Naive thymus-derived CD4-positive, alpha-beta T cell (primary cell): ENCODE measurements around the gene NKX2-2. TPM values are rescaled to one million over a fixed set of nuclear protein-coding genes. Genes with fewer than 3 reads are reported as not detected.
A peak's percentile ranks its signal among the peaks of the same experiment; 100 is the strongest.

Experiments
- ATAC-seq: fragments of 150-1000 bp; cut with Tn5 transposase; 2 replicates; pipeline ENCODE4 v1.10.0; 2021; ENCODE audit warnings: mild to moderate bottlenecking, moderate library complexity
- CTCF ChIA-PET: fragments of 350-600 bp; sonication (Branson Sonifier 250); formaldehyde crosslinking; loops from one replicate; lab custom pipeline; 2021; ENCODE audit warnings: antibody characterized with exemption; lab: Charles Lee
- POLR2A ChIA-PET: fragments of 350-600 bp; sonication (Branson Sonifier 250); formaldehyde crosslinking; loops from one replicate; lab custom pipeline; 2021; ENCODE audit warnings: antibody characterized with exemption, inconsistent platforms; lab: Charles Lee
- DNase-seq, 9 donors: peaks; one replicate each; pipeline versions ENCODE4 v3.0.0 to v3.0.0-alpha.2; 2020 to 2022; ENCODE audit warnings: mixed read lengths in 1 of 9
- H3K27ac ChIP-seq: one replicate; pipeline ENCODE4 v1.7.0; 2013; ENCODE audit warnings: mild to moderate bottlenecking, low read depth, low read length, moderate library complexity
- H3K27me3 ChIP-seq, 2 donors: one replicate each; pipeline ENCODE4 v1.7.0; 2013; ENCODE audit warnings: low read length in 2 of 2, mild to moderate bottlenecking in 2 of 2, moderate library complexity in 2 of 2; ENCODE audit not compliant: control insufficient read depth in 2 of 2, insufficient read depth in 2 of 2
- H3K36me3 ChIP-seq, 3 experiments: 1 replicate in 2 of 3; 2 replicates in 1 of 3; pipeline ENCODE4 v1.7.0; 2013; ENCODE audit warnings: low read length in 3 of 3, mild to moderate bottlenecking in 3 of 3, moderate library complexity in 1 of 3; ENCODE audit not compliant: insufficient read depth in 3 of 3, control insufficient read depth in 2 of 3
- H3K4me1 ChIP-seq, 2 donors: one replicate each; pipeline ENCODE4 v1.7.0; 2013; ENCODE audit warnings: low read length in 2 of 2, mild to moderate bottlenecking in 2 of 2, moderate library complexity in 1 of 2; ENCODE audit not compliant: control insufficient read depth in 2 of 2, insufficient read depth in 2 of 2
- H3K4me3 ChIP-seq: 2 replicates; pipeline ENCODE4 v1.7.0; 2013; ENCODE audit warnings: mild to moderate bottlenecking, low read length
- H3K9me3 ChIP-seq, 3 experiments: 1 replicate in 2 of 3; 2 replicates in 1 of 3; pipeline ENCODE4 v1.7.0; 2013; ENCODE audit warnings: low read length in 3 of 3; ENCODE audit not compliant: control insufficient read depth in 2 of 3
- H3K27ac Mint-ChIP-seq, 9 donors: one replicate each; pipeline ENCODE4 v1.8.0; 2020 to 2022; ENCODE audit warnings: mixed read lengths in 9 of 9, mild to moderate bottlenecking in 8 of 9, moderate library complexity in 5 of 9, inconsistent platforms in 2 of 9
- H3K27me3 Mint-ChIP-seq, 5 donors: one replicate each; pipeline ENCODE4 v1.8.0; 2021 to 2022; ENCODE audit warnings: mixed read lengths in 5 of 5, mild to moderate bottlenecking in 1 of 5
- H3K36me3 Mint-ChIP-seq, 5 donors: one replicate each; pipeline ENCODE4 v1.8.0; 2020 to 2022; ENCODE audit warnings: mixed read lengths in 5 of 5, mild to moderate bottlenecking in 3 of 5, inconsistent platforms in 1 of 5
- H3K4me1 Mint-ChIP-seq, 7 donors: one replicate each; pipeline ENCODE4 v1.8.0; 2020 to 2022; ENCODE audit warnings: mixed read lengths in 7 of 7, mild to moderate bottlenecking in 3 of 7, inconsistent platforms in 1 of 7
- H3K4me3 Mint-ChIP-seq, 10 donors: one replicate each; pipeline ENCODE4 v1.8.0; 2020 to 2022; ENCODE audit warnings: mild to moderate bottlenecking in 10 of 10, mixed read lengths in 10 of 10, moderate library complexity in 6 of 10, inconsistent platforms in 2 of 10
- H3K9me3 Mint-ChIP-seq, 11 donors: one replicate each; pipeline ENCODE4 v1.8.0; 2020 to 2022; ENCODE audit warnings: mixed read lengths in 11 of 11, mild to moderate bottlenecking in 4 of 11, inconsistent platforms in 1 of 11, moderate library complexity in 1 of 11
- intact Hi-C, 2 donors: fragments of 100-400 bp; cut with micrococcal nuclease; formaldehyde crosslinking; loops; one replicate each; pipeline ENCODE4 v1.15.1; 2023
- polyA plus RNA-seq, 2 donors: library from polyadenylated mRNA; unstranded; fragments of 300-500 nt; fragmentation: Illumina TruSeq; gene quantifications; one replicate each; pipeline ENCODE4 v1.2.3, GENCODE V29; 2021
- total RNA-seq, 6 experiments: library from RNA in 5 of 6; stranded (reverse) in 5 of 6; gene quantifications; 1 replicate in 5 of 6; 2 replicates in 1 of 6; pipeline ENCODE4 v1.2.3 and lab custom pipeline; 2021 to 2026

Gene NKX2-2
- total and polyA plus RNA-seq, 7 experiments from 2014 or later: not detected

DNA sequence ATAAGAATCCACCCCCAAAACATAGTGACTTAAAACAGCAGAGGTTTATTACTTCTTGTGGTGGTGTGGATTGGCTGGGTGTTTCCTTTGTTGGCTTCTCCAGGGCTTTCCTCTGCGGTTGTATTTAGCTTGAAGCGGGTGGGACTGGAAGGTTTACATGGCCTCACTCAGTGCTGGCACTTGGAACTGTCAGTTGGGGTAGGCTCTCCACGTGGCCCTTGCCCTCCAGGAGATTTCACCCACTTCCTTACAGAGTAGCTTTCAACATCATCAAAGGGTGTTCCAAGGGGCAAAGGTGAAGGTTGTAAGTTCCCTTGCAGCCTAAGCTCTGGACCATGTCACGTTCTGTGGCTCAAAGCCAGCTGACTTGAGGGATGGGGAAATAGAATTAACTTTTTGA is 32.5 kb upstream of the NKX2-2 start:
- DNase-seq (no peak), ATAC-seq (no peak)
- H3K4me1 Mint-ChIP-seq: peaks cover 10 to 48% (median 37%) of the 10 kb centered on the region in 7 donors
- Histone ChIP-seq H3K4me3 (no peak overlapping the region), H3K27ac (no peak overlapping the region), H3K9me3 (no peaks in the 10 kb centered on the region), H3K36me3 (no peaks in the 10 kb centered on the region), H3K27me3 (no peaks in the 10 kb centered on the region), H3K4me1 (peaks cover 4 to 35% of the 10 kb centered on the region in 2 donors)
- H3K4me3 Mint-ChIP-seq: peak overlapping the region in 5 of 10 donors; percentile 10 to 68 (median 25)
- H3K27ac Mint-ChIP-seq: peak overlapping the region in 8 of 9 donors; percentile 1 to 97 (median 89)
- ChIA-PET POLR2A (interaction anchor here (1.1 to 1.4 kb wide), 2 partner anchors 9 to 25 kb away, joined by 4 to 5 read pairs; no protein-coding TSS in a partner anchor), CTCF (no interaction called here)
- peaks cover 0 to 7% (median 2%) of the 10 kb centered on the region in 11 donors for H3K9me3 Mint-ChIP-seq
- intact Hi-C loops: loop anchor here (5.0 to 10.0 kb wide), 3 partner anchors 244 to 834 kb away; partner anchors contain the start of genes RALGAPA2 (in 2 of the 2) and XRN2 (in 1 of the 2)
- peaks cover 0 to 9% (median 0%) of the 10 kb centered on the region in 5 donors for H3K36me3 Mint-ChIP-seq
- peaks cover 0 to 4% (median 0%) of the 10 kb centered on the region in 5 donors for H3K27me3 Mint-ChIP-seq

GRCh38 chr20:21539512-21539911 is 25.6 kb upstream of the NKX2-2 start:
- Histone ChIP-seq H3K9me3 (no peaks in the 10 kb centered on the region), H3K27ac (no peak overlapping the region), H3K27me3 (no peaks in the 10 kb centered on the region), H3K4me1 (no peaks in the 10 kb centered on the region), H3K4me3 (no peak overlapping the region), H3K36me3 (no peaks in the 10 kb centered on the region)
- Mint-ChIP-seq H3K27me3 (peaks cover 0 to 18% (median 5%) of the 10 kb centered on the region in 5 donors), H3K4me3 (no peak overlapping the region), H3K36me3 (no peaks in the 10 kb centered on the region), H3K9me3 (peaks cover 0 to 5% (median 0%) of the 10 kb centered on the region in 11 donors), H3K4me1 (peaks cover 0 to 5% (median 3%) of the 10 kb centered on the region in 7 donors), H3K27ac (no peak overlapping the region)
- CTCF ChIA-PET: interaction anchor here (0.7 to 2.3 kb wide), 3 partner anchors 10 to 35 kb away, joined by 3 to 10 read pairs (median 5); no protein-coding TSS in a partner anchor
- DNase-seq (no peak), ATAC-seq (no peak)
- intact Hi-C loops: no loop called here
- POLR2A ChIA-PET: no interaction called here

- intact Hi-C loops: no loop called here
- CTCF ChIA-PET: interaction anchor here (0.7 to 1.4 kb wide), 3 partner anchors 17 to 36 kb away, joined by 3 to 4 read pairs (median 3); no protein-coding TSS in a partner anchor
- ATAC-seq (no peak), DNase-seq (no peak)
- POLR2A ChIA-PET: interaction anchor here (0.7 kb wide), 1 partner anchor 29 kb away, joined by 3 read pairs; no protein-coding TSS in a partner anchor
- peaks cover 0 to 2% (median 0%) of the 10 kb centered on the region in 11 donors for H3K9me3 Mint-ChIP-seq
- Histone ChIP-seq H3K27me3 (no peaks in the 10 kb centered on the region), H3K27ac (no peak overlapping the region), H3K4me1 (no peaks in the 10 kb centered on the region), H3K9me3 (no peaks in the 10 kb centered on the region), H3K4me3 (no peak overlapping the region), H3K36me3 (no peaks in the 10 kb centered on the region)
- H3K27ac Mint-ChIP-seq: no peak overlapping the region
- no peak overlapping the region for H3K4me3 Mint-ChIP-seq
- H3K36me3 Mint-ChIP-seq: no peaks in the 10 kb centered on the region
- peaks cover 0 to 52% (median 13%) of the 10 kb centered on the region in 5 donors for H3K27me3 Mint-ChIP-seq
- peaks cover 0 to 3% (median 2%) of the 10 kb centered on the region in 7 donors for H3K4me1 Mint-ChIP-seq
Measured at GRCh38 chr20:21534886-21535285, 21.0 kb upstream of the NKX2-2 start.

- ChIA-PET POLR2A (interaction anchor here (0.7 kb wide), 1 partner anchor 29 kb away, joined by 3 read pairs; no protein-coding TSS in a partner anchor), CTCF (interaction anchor here (0.7 to 1.4 kb wide), 3 partner anchors 17 to 36 kb away, joined by 3 to 4 read pairs (median 3); no protein-coding TSS in a partner anchor)
- ATAC-seq (no peak), DNase-seq (no peak)
- H3K36me3 Mint-ChIP-seq: no peaks in the 10 kb centered on the region
- H3K27ac Mint-ChIP-seq: no peak overlapping the region
- H3K4me1 Mint-ChIP-seq: peaks cover 0 to 5% (median 4%) of the 10 kb centered on the region in 7 donors
- intact Hi-C loops: no loop called here
- no peak overlapping the region for H3K27ac ChIP-seq
- no peaks in the 10 kb centered on the region for H3K36me3 ChIP-seq
- H3K4me3 Mint-ChIP-seq: no peak overlapping the region
- no peaks in the 10 kb centered on the region for H3K9me3 ChIP-seq
- H3K4me1 ChIP-seq: no peaks in the 10 kb centered on the region
- H3K27me3 ChIP-seq: no peaks in the 10 kb centered on the region
- peaks cover 0 to 2% (median 0%) of the 10 kb centered on the region in 11 donors for H3K9me3 Mint-ChIP-seq
- peaks cover 0 to 52% (median 13%) of the 10 kb centered on the region in 5 donors for H3K27me3 Mint-ChIP-seq
- H3K4me3 ChIP-seq: no peak overlapping the region
Measured at GRCh38 chr20:21534453-21534852, 20.6 kb upstream of the NKX2-2 start.

DNA sequence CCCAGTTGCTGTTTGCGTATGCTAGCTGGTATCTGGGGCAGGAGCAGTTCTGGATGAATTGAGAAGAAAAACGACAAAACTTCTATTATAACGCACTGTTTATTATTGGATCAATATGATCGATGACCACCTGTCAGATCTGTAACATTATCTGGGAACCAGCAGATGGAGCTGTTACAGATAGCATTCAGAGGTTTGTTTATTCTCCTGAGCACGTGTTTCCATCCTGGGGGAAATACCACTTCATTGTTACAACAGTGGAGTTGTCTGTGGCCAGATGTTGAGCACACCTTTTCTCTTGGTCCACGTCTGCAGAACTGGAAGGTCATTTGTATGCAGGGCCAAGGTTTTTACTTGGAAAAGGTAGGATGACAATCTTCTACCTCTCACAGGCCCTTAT is 16.0 kb upstream of the NKX2-2 start:
- no peak for DNase-seq
- Histone ChIP-seq H3K27me3 (no peaks in the 10 kb centered on the region), H3K9me3 (no peaks in the 10 kb centered on the region), H3K36me3 (no peaks in the 10 kb centered on the region), H3K4me1 (no peaks in the 10 kb centered on the region), H3K27ac (no peak overlapping the region), H3K4me3 (no peak overlapping the region)
- no peak overlapping the region for H3K4me3 Mint-ChIP-seq
- CTCF ChIA-PET: interaction anchor here (0.8 to 3.6 kb wide), 12 partner anchors 8 to 694 kb away, joined by 3 to 58 read pairs (median 5); no protein-coding TSS in a partner anchor
- peak overlapping the region in 1 of 9 donors; percentile 3 for H3K27ac Mint-ChIP-seq
- H3K4me1 Mint-ChIP-seq: peaks cover 0 to 5% (median 4%) of the 10 kb centered on the region in 7 donors
- H3K27me3 Mint-ChIP-seq: peaks cover 33 to 76% (median 39%) of the 10 kb centered on the region in 5 donors
- H3K36me3 Mint-ChIP-seq: no peaks in the 10 kb centered on the region
- H3K9me3 Mint-ChIP-seq: peaks cover 0 to 2% (median 0%) of the 10 kb centered on the region in 11 donors
- ATAC-seq: no peak
- intact Hi-C loops: loop anchor here (1.0 to 5.0 kb wide), 4 partner anchors 19 to 87 kb away; no protein-coding TSS in a partner anchor
- POLR2A ChIA-PET: interaction anchor here (0.6 to 1.4 kb wide), 7 partner anchors 11 to 55 kb away, joined by 3 to 7 read pairs (median 4); no protein-coding TSS in a partner anchor

DNA sequence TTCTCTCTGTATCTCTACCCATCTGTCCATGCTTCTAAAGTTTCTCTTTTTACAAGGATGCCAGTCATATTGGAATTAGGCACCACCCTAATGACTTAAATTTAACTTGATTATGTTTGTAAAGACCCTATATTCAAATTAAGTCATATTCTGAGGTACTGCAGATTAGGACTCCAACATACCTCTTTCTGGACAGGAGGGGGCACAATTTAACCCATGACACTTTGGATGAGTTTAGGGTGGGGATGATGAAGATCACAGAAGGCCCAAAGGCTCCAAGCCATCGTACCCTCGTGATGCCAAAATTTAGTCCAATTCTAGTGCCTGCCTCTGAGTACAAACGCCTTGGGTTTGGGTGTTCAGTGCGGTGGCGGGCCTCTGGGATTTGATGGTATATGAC is 15.0 kb upstream of the NKX2-2 start:
- POLR2A ChIA-PET: interaction anchor here (0.6 to 1.4 kb wide), 4 partner anchors 12 to 1512 kb away, joined by 3 to 7 read pairs (median 4); no protein-coding TSS in a partner anchor
- no peak overlapping the region for H3K27ac Mint-ChIP-seq
- ATAC-seq (no peak), DNase-seq (no peak)
- no peak overlapping the region for H3K4me3 Mint-ChIP-seq
- Histone ChIP-seq H3K27me3 (peaks cover 0 to 2% of the 10 kb centered on the region in 2 donors), H3K27ac (no peak overlapping the region), H3K9me3 (no peaks in the 10 kb centered on the region), H3K4me3 (no peak overlapping the region), H3K36me3 (no peaks in the 10 kb centered on the region), H3K4me1 (no peaks in the 10 kb centered on the region)
- intact Hi-C loops: loop anchor here in 1 of 2 donors (5.0 kb wide), 1 partner anchor 88 kb away; no protein-coding TSS in a partner anchor
- CTCF ChIA-PET: interaction anchor here (1.5 to 3.6 kb wide), 4 partner anchors 9 to 44 kb away, joined by 3 to 58 read pairs (median 10); no protein-coding TSS in a partner anchor
- peaks cover 0 to 2% (median 0%) of the 10 kb centered on the region in 11 donors for H3K9me3 Mint-ChIP-seq
- H3K4me1 Mint-ChIP-seq: peaks cover 0 to 8% (median 4%) of the 10 kb centered on the region in 7 donors
- peaks cover 37 to 77% (median 48%) of the 10 kb centered on the region in 5 donors for H3K27me3 Mint-ChIP-seq
- no peaks in the 10 kb centered on the region for H3K36me3 Mint-ChIP-seq
